GM19324 (cell line): Measurements from ENCODE around the gene ADK.
"Not testable (repeated sequence)": the region's sequence is repeated elsewhere in the genome, so short reads cannot be mapped to it uniquely, and the experiment has no call there.

ENCODE experiments used
- ATAC-seq: cut with Tn5 transposase; IDR thresholded peaks from one replicate; pipeline ENCODE4 v1.9.1; 2021; ENCODE audit warnings: mild to moderate bottlenecking, moderate library complexity; ENCODE audit not compliant: unreplicated experiment, low FRiP score

The ADK gene

DNA sequence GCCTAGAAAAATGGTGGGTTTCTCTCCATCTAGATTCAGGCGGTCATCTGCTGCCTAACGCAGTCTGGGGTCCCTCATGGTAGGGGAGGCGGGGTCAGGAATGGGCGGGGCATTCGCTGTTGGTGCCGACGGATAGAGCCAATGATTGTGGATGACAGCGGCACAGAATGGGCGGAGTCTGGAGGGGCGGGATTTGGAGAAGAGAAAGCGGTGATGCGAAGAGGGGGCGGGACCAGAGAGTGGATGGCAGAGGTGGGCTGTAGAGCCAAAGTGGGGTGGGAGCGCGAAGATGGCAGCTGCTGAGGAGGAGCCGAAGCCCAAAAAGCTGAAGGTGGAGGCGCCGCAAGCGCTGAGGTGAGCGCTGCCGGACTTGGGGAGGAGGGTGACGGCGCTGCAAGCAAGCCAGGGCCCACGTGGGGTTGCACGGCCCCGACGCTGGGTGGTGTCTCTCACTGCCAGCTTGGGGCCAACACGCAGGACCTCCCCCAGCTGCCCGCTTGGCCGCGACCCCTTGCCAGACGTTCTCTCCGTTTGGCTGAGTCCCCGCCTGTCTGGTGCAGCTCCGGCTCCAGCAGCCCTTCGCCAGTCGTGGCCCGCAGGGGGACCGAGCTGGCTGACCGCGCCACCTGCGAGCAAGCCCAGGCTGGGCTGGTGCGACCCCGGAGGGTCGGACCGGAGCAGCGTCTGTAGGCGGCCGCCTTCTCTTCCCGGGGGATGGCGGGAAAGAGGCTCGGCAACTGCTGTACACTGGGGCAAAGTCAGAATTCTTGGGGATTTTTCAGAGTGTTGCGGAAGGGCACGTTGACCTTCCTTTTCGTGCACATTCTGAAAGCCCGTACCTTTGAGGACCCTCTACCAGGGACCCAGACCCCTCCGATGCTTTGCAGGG is at the start of gene ADK:
Gene ADK, plus strand, starts transcription at position 232 of the 889 bp plus-strand sequence. Its CDS starts 58 bp downstream, at position 290.
- ATAC-seq, result peak; percentile 84

DNA sequence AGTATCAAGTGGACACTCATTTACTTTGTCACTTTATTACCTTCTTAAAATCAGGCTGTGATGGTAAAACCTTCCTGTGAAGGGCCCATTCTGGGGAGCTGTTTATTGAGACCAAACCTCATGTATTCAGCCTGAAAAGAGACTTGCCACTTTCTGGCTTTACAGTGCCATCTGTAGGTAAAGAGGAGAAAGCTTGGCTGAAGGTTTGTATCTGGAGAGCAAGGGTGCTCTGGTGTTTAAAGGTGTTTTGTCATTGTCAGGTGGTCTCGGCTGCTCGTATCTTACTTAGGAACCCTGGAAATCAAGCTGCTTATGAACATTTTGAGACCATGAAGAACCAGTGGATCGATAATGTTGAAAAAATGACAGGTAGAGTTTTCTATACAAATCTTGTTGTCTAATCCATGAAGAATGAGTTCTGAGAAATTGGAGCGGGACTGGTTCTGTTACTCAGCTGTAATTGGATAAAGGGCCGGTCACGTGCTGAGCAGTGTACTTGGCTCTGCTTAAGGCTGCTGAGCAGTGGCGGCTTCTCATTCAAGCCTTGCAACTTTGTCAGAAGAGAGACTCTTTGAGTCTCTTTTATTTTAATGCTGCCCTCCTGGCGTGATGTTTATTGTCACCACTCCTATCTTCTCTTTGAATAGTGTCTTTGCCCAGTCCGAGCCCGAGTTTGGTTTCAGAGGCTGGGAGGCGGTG is 47.3 kb upstream of the ADK start:
- ATAC-seq, result no peak

DNA sequence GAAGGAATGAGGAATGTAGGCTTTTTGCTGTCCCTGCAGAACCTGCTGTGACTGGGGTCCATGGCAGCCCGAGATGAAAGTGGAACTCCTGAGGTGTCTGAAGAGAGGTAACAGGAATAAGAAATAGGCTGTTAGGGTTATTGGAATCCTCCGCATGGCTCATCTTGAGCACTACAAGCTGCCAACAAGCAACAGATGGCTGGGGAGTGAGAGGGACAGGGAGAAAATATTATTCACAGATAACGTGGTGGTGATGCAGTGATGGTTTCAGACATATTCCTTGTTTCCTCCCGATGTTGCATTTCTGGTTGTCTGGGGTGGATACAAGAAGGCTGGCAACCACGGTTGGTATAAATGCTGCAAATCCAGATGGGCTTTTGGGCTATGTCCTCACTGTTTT is 46.5 kb upstream of the ADK start:
- ATAC-seq, result no peak

DNA sequence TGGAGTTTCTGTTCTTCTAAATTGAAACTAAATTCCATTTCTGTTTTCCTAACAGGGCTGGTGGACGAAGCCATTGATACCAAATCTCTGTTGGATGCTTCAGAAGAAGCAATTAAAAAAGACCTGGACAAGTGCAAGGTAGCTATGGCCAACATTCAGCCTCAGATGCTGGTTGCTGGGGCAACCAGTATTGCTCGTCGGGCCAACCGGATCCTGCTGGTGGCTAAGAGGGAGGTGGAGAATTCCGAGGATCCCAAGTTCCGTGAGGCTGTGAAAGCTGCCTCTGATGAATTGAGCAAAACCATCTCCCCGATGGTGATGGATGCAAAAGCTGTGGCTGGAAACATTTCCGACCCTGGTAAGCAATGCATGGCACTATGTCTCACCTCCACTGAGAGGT is 46.0 kb upstream of the ADK start:
- ATAC-seq, result no peak

DNA sequence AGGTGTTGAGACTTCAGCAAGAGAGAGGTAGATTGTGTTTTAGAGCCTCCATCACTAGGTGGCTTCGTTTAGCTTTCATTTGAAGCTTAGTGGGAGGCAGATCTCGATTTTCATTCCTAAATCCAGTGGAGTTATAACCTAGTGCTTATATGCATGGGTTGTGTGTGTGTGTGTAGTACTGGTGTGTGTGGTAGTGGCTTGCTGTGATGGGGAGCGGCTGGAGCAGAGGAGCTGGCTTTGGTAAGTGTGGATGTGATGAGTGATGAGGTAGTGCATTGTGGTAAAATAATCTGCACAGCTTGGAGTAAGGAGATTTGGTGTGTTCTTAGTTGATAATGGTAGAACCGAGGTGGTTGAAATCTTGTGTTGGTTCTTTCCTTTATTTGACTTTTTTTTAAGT is 43.6 kb upstream of the ADK start:
- no peak for ATAC-seq

DNA sequence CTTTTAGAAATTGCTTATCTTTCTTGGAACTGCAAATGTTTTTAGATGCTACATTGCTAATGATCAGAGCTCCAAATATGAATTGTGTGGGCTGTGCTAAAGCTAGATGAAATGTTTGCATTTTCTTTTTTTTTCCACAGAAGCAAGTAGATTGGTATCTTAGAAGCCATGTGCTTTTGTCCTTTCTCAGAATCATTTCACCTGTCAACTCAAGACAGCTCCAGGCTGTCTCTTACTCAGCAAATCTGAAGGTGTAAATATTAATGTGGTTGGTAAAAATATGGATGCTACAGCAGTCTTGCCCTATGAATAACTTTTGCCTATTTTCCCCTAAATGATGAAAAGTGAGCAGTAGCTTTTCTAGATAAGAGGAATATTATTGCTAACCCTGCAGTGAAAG is 41.6 kb upstream of the ADK start:
- no peak for ATAC-seq

DNA sequence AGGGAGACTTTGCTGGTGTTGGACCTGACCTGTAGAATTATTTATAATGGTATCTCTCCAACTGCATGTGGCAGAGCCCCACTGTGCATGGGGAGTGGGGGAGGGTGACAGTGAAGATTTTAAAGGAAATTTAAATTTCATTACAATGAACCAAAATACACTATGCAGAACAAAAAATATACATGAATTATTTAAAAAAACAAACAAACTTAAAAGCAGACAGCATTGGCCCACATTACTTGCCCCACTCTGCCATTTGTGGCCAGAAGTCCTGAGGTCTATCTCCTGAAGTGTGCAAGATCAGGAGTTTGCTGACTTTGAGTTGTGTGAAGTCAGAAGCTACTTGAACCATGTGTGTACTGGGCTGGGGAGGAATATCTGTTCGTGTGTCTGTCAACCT is 40.9 kb upstream of the ADK start:
- ATAC-seq, result no peak

DNA sequence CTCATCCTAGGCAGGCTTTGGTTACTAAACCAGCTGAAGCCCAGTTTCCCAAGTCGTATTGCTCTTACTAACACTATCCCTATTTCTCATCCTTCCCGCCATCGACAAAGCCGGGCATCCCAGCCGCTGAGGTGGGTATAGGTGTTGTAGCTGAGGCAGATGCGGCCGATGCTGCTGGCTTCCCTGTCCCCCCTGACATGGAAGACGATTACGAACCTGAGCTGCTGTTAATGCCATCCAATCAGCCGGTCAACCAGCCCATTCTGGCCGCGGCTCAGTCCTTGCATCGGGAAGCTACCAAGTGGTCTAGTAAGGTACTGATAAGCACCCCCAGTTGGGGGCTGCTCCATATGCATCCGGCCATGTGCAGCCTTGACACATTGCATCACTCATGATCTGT is 39.2 kb upstream of the ADK start:
- ATAC-seq, result no peak

DNA sequence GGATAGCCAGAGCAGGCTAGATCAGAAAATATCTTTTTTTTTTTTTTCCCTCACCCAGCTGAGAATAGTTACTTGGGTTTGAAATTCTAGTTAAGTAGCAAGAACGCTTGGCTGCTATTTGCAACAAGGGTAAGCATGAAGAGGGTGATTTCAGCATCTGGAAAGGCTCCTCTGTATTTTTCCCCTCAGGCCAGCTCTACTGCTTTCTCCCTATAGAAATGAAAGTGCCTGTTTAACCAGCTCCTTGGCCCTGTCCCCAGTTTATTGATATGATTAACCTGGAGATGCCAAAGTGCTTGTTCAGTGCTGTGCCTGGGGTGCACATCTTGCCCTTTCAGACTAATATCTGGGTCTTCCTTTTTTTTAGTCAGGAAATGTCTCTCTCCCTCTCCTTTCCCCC is 37.5 kb upstream of the ADK start:
- ATAC-seq, result no peak

DNA sequence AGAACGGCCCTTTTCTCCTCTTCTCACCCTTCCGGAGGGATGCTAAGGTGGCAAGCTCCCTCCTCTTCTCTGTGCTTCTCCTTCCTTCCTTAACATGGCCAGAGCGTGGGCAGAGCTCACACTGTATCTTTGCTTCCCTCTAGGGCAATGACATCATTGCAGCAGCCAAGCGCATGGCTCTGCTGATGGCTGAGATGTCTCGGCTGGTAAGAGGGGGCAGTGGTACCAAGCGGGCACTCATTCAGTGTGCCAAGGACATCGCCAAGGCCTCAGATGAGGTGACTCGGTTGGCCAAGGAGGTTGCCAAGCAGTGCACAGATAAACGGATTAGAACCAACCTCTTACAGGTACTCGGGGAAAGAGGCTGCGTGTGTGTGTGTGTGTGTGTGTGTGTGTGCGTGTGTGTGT is 37.0 kb upstream of the ADK start:
- ATAC-seq, result no peak

DNA sequence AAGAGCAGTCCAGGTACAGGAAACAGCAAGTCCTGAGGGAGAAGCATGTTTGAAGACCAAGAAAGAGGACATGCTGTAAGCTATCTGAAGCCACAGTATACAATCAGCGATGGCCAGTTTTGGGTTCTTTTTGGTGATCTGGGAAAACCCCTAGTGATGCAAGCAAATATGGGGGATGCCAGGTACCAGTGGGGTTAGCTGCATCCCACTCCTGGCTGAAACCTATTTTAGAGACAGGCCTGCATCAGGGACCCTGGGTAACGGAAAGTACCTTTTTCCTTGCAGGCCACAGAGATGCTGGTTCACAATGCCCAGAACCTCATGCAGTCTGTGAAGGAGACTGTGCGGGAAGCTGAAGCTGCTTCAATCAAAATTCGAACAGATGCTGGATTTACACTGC is 33.3 kb upstream of the ADK start:
- no peak for ATAC-seq

DNA sequence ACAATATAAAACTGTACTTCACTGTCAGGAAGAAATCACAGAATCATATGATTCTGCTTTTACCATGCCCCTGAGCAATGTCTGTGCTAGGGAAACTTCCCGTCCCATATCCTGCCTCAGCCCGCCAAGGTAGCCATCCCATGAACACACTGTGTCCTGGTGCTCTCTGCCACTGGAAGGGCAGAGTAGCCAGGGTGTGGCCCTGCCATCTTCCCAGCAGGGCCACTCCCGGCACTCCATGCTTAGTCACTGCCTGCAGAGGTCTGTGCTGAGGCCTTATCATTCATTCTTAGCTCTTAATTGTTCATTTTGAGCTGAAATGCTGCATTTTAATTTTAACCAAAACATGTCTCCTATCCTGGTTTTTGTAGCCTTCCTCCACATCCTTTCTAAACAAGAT is 32.2 kb upstream of the ADK start:
- ATAC-seq, result no peak

DNA sequence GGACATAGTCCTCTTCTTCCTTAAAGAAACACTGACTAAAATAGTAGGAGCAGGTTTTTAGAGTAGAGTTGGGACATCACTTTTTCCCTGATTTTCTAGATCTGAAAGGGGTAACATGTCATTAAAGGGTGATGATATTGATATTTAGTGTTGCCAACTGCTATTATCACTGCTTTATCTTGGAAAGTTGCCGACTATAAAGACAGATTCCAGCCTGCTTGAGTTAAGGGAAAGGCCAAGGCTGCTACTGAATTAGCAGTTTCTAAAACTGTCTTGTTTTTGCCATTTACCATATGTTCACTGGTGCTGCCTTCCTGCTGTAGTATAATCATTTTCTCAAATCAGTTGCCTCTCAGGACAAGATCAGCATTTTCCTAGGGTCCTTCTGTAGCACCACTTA is 30.1 kb upstream of the ADK start:
- ATAC-seq, result no peak

DNA sequence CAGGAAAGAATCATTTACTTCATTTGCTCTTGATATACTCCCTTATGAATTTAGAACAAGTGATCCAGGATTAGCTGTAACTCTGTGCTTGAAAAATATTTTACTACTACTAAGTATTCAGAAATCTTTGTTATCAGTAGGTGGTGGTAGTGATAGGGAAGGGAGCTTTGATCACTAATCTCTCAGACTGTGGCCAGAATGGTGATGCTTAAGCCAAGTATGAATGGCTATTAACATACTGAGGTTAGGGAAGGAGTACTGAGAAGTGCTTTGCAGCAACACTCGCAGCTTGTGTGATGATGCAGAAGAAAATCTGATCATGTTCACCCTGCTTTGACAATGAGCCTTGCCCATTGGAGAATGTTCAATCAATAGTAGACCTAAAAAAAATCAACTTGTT is 29.7 kb upstream of the ADK start:
- no peak for ATAC-seq

DNA sequence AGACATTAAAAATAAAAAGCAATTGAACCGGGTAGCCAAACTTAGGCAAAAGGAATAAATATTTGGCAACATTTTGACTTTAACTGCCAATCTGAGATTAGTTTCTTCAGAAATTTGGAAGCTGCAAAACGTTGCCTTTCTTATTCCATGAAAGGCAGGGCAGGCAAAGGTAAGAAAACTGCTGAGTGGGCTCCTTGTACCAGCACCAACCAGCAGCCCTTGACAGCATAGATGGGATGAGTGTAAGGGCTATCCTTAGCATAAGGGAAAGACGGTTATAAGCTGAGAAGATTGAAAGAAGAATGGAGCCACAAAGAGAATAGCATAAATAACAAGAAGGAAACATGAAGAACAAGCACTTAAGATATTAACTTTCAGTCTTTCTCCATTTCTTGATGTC is 29.0 kb upstream of the ADK start:
- no peak for ATAC-seq

DNA sequence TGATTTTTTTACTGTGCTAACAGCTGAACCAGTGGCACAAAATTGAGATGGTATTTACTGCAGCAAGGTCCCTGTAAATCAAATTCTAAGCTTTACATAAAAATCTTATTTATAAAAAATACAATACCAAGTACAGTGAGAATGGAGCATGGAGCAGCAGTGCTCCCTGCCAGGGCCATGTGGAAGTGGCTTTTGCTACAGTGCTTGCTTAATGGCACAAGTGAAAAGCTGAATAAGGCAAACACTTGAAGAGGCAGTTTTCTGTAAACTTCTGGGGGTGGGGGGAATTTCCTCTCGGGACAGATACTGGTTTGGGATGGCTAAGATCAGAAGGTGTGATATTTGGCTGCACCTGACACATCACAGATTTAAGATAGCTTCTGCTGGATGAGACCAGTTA is 27.9 kb upstream of the ADK start:
- no peak for ATAC-seq

DNA sequence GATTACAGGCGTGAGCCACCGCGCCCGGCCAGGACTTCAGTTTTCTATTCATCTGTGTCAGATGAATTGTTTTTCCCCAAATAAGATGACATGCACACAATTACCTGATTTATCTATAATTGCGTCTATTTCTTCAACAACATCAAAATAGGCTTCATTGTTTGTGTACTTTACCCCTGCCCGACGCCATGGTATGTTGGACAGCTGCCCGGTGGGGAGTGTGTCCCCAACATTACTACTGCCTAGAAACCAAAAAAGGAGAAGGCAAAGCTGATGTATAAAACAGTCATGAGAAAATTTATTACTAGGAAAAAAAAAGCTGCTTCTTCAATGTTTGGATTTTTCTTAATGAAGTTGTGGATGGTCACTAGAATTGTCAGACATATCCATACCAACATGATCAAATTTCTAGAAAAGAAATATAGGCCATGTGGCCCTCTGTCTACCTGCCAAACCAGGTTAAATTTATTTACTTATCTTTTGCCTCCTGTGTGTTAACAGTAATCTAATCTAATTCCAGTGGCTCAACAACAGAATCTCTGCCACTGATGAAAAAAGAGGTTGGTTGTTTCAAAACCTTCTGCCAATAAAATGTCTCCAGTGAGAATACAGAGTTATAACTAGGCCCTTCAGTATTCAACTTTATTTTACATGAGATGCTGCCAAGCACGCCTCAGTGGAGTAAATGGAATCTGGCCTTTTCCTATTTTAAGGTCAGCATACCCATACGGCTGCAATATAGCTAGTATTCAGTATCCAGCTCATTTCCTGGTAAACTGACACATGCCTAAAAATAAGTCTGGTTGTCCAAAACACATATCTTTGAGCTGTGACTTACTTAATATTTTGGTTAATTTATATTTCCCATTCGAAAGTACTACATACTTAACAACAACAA is 16.8 kb upstream of the ADK start:
- ATAC-seq, result no peak

DNA sequence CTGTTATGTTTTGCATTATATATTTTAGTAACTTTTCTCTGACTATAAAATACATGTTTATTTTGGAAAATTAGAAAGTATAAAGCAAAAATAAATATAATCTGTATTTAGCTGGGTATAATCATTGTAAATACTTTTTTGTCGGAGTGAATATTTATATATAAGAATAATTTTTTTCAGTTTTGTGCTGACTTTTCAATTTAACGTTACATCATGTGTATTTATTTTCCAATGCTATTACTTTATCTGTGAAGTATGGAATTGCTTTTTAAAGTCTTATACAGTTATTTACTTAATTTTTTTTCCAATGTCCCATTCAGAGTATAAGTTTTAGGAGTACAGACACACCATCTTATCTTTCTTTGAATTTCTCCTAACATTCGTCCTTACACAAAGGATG is 15.6 kb upstream of the ADK start:
- ATAC-seq, result no peak

DNA sequence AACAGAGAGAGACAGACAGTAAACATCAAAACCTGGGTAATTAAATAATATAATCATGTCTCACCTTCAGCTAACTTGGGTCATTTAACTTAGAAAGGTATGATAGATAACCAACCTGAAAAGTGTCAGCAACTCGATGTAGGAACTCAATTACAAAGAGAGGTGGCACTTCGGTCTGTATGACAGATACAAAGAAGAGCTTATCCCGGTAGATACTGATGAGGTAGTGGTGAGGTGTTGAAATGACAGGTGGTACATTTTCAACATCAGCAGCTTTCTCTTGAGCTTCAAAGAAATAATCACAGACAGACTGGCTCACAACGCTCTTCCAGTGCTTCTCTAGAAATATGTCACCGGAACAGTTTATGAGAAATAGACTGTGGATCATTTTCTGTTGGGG is 13.0 kb upstream of the ADK start:
- no peak for ATAC-seq

DNA sequence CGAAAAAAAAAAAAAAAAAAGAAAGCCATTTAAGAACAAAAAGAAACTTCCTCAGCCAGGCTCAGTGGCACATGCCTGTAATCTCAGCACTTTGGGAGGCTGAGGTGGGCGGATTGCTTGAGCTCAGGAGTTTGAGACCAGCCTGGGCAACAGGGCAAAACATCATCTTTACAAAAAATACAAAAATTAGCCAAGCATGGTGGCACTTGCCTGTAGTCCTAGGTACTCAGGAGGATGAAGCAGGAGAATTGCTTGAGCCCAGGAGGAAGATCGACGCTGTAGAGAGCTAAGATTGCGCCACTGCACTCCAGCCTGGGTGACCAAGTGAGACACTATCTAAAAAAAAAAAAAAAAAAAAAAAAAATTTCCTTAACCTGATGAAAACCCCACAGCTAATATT is 12.4 kb upstream of the ADK start:
- not testable (repeated sequence) for ATAC-seq

DNA sequence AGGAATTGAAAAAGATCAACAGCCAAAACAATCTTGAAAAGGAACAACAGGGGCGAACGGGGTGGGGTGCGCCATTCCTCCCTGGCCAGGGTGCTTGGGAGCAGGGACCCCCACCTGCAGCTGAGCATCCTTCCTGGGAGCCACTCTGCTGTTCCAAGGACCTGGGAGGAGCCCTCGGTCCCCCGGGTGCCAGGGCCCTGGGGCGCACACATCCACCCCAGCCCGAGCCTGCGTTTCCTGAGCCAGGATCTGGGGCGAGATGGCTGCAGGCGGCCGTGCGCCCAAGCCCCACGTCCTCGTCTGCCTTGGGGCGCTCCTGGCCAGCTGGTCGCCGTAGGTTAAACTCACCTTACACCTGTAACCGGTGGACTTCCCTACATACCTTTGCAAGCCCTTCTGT is 11.0 kb upstream of the ADK start:
- no peak for ATAC-seq
